ENCODE data around the gene UGT1A6.

The UGT1A6 gene

GRCh38 chr2:233820774-233821105, 128.1 kb downstream of the UGT1A6 start:
- H2AFZ ChIP-seq (ENCODE audit: low read length), result no peak overlapping the region
- H3K4me1 ChIP-seq (ENCODE audit: insufficient read depth, low read length, severe bottlenecking), result no peaks in the 10 kb centered on the region
- no peak overlapping the region for H3K4me2 ChIP-seq (ENCODE audit: low read length)
- no peaks in the 10 kb centered on the region for H3K36me3 ChIP-seq (ENCODE audit: insufficient read depth, low read length)
- H3K9me3 ChIP-seq (ENCODE audit: low read length), result no peaks in the 10 kb centered on the region
- peaks cover 9% of the 10 kb centered on the region; the same call in 1 of the 2 replicates for H3K27me3 ChIP-seq (ENCODE audit: insufficient read depth, low read length)
- no peak overlapping the region for H3K27ac ChIP-seq (ENCODE audit: low read depth, low read length, poor library complexity, severe bottlenecking)
- H3K9me2 ChIP-seq (ENCODE audit: low read depth, low read length), result no peaks in the 10 kb centered on the region
- H3F3A ChIP-seq (ENCODE audit: insufficient read depth, low read length), result no peaks in the 10 kb centered on the region
- H3K79me2 ChIP-seq (ENCODE audit: insufficient read depth, low read length), result no peaks in the 10 kb centered on the region
- no peak overlapping the region for H3K9ac ChIP-seq (ENCODE audit: low read length)
- no peak for TF ChIP-seq EZH2 (IDR thresholded peaks at IDR 0.05; ENCODE audit: borderline replicate concordance, low read length)
- H3K4me3 ChIP-seq (ENCODE audit: low read depth, low read length, poor library complexity, severe bottlenecking), result no peak overlapping the region
- H4K20me1 ChIP-seq (ENCODE audit: insufficient read depth, low read length), result no peaks in the 10 kb centered on the region

GRCh38 chr2:233821196-233821595, 128.5 kb downstream of the UGT1A6 start:
- TF ChIP-seq CTCF (IDR thresholded peaks at IDR 0.05; ENCODE audit: low read length), result no peak
- TF ChIP-seq EZH2 (IDR thresholded peaks at IDR 0.05; ENCODE audit: borderline replicate concordance, low read length), result no peak
- Histone ChIP-seq H3K27ac (ENCODE audit: low read depth, low read length, poor library complexity, severe bottlenecking) (no peak overlapping the region), H2AFZ (ENCODE audit: low read length) (no peak overlapping the region), H3F3A (ENCODE audit: insufficient read depth, low read length) (no peaks in the 10 kb centered on the region), H3K4me1 (ENCODE audit: insufficient read depth, low read length, severe bottlenecking) (no peaks in the 10 kb centered on the region), H3K4me2 (ENCODE audit: low read length) (no peak overlapping the region), H3K9ac (ENCODE audit: low read length) (no peak overlapping the region), H3K36me3 (ENCODE audit: insufficient read depth, low read length) (no peaks in the 10 kb centered on the region), H3K4me3 (ENCODE audit: low read depth, low read length, poor library complexity, severe bottlenecking) (no peak overlapping the region), H3K27me3 (ENCODE audit: insufficient read depth, low read length) (peaks cover 9% of the 10 kb centered on the region; the same call in 1 of the 2 replicates), H4K20me1 (ENCODE audit: insufficient read depth, low read length) (no peaks in the 10 kb centered on the region), H3K79me2 (ENCODE audit: insufficient read depth, low read length) (no peaks in the 10 kb centered on the region), H3K9me2 (ENCODE audit: low read depth, low read length) (no peaks in the 10 kb centered on the region), H3K9me3 (ENCODE audit: low read length) (no peaks in the 10 kb centered on the region)

- no peak overlapping the region for H3K4me2 ChIP-seq (ENCODE audit: low read length)
- no peaks in the 10 kb centered on the region for H3K9me2 ChIP-seq (ENCODE audit: low read depth, low read length)
- H3K4me1 ChIP-seq (ENCODE audit: insufficient read depth, low read length, severe bottlenecking), result no peaks in the 10 kb centered on the region
- H3K9me3 ChIP-seq (ENCODE audit: low read length), result no peaks in the 10 kb centered on the region
- H3K79me2 ChIP-seq (ENCODE audit: insufficient read depth, low read length), result no peaks in the 10 kb centered on the region
- H3F3A ChIP-seq (ENCODE audit: insufficient read depth, low read length), result no peaks in the 10 kb centered on the region
- peaks cover 9% of the 10 kb centered on the region; the same call in 1 of the 2 replicates for H3K27me3 ChIP-seq (ENCODE audit: insufficient read depth, low read length)
- H3K27ac ChIP-seq (ENCODE audit: low read depth, low read length, poor library complexity, severe bottlenecking), result no peak overlapping the region
- no peak overlapping the region for H3K4me3 ChIP-seq (ENCODE audit: low read depth, low read length, poor library complexity, severe bottlenecking)
- TF ChIP-seq EZH2 (IDR thresholded peaks at IDR 0.05; ENCODE audit: borderline replicate concordance, low read length) (no peak), CTCF (IDR thresholded peaks at IDR 0.05; ENCODE audit: low read length) (no peak)
- no peak overlapping the region for H2AFZ ChIP-seq (ENCODE audit: low read length)
- no peaks in the 10 kb centered on the region for H4K20me1 ChIP-seq (ENCODE audit: insufficient read depth, low read length)
- no peak overlapping the region for H3K9ac ChIP-seq (ENCODE audit: low read length)
- H3K36me3 ChIP-seq (ENCODE audit: insufficient read depth, low read length), result no peaks in the 10 kb centered on the region
These were observed 129.0 kb downstream of the UGT1A6 start for GRCh38 chr2:233821709-233822100.

- H4K20me1 ChIP-seq (ENCODE audit: insufficient read depth, low read length), result no peaks in the 10 kb centered on the region
- TF ChIP-seq EZH2 (IDR thresholded peaks at IDR 0.05; ENCODE audit: borderline replicate concordance, low read length) (no peak), CTCF (IDR thresholded peaks at IDR 0.05; ENCODE audit: low read length) (no peak)
These were observed 129.5 kb downstream of the UGT1A6 start for GRCh38 chr2:233822101-233822771.

More at GRCh38 chr2:233822101-233822771, 129.5 kb downstream of the UGT1A6 start:
- Histone ChIP-seq H3K36me3 (ENCODE audit: insufficient read depth, low read length) (no peaks in the 10 kb centered on the region), H3K9me3 (ENCODE audit: low read length) (no peaks in the 10 kb centered on the region), H3K9ac (ENCODE audit: low read length) (no peak overlapping the region), H2AFZ (ENCODE audit: low read length) (no peak overlapping the region), H3K9me2 (ENCODE audit: low read depth, low read length) (no peaks in the 10 kb centered on the region), H3K79me2 (ENCODE audit: insufficient read depth, low read length) (no peaks in the 10 kb centered on the region), H3K4me3 (ENCODE audit: low read depth, low read length, poor library complexity, severe bottlenecking) (no peak overlapping the region), H3K27me3 (ENCODE audit: insufficient read depth, low read length) (peaks cover 9% of the 10 kb centered on the region; the same call in 1 of the 2 replicates), H3K4me1 (ENCODE audit: insufficient read depth, low read length, severe bottlenecking) (no peaks in the 10 kb centered on the region), H3F3A (ENCODE audit: insufficient read depth, low read length) (no peaks in the 10 kb centered on the region), H3K4me2 (ENCODE audit: low read length) (no peak overlapping the region), H3K27ac (ENCODE audit: low read depth, low read length, poor library complexity, severe bottlenecking) (no peak overlapping the region)
